Endothelial cell of umbilical vein (primary cell): Measurements from ENCODE around the gene PAK5. TPM values are rescaled to one million over a fixed set of nuclear protein-coding genes. Genes with fewer than 3 reads are reported as not detected.

Experiments used
- BruUV-seq: library from RNA; stranded (reverse); fragments of 400-500 nt; replicated peaks from 2 replicates; lab custom pipeline; 2021; lab: Mats Ljungman, UMichigan
- CTCF ChIA-PET: fragments of 300-600, 350-600 bp; sonication (Branson Sonifier 250); formaldehyde crosslinking; loops from one replicate; lab custom pipeline; 2021; ENCODE audit warnings: antibody characterized with exemption, inconsistent platforms; lab: Charles Lee
- POLR2A ChIA-PET: fragments of 300-600, 350-600 bp; sonication (Branson Sonifier 250); formaldehyde crosslinking; loops from one replicate; lab custom pipeline; 2021; ENCODE audit warnings: antibody characterized with exemption, inconsistent platforms; lab: Charles Lee
- DNase-seq: peaks from one replicate; pipeline ENCODE4 v3.0.0-alpha.2; 2011; ENCODE audit warnings: low read depth, low spot score
- FAIRE-seq: peaks from 2 replicates; lab custom pipeline; 2011; peaks lifted over from hg19 to GRCh38; lab: Jason Lieb, UNC
- H2AFZ ChIP-seq: 2 replicates; pipeline ENCODE4 v1.6.0; 2012; ENCODE audit warnings: low read depth, low read length, control low read depth, inconsistent platforms
- H3K27ac ChIP-seq: 2 replicates; pipeline ENCODE4 v1.5.1; 2011; ENCODE audit warnings: low read depth, mild to moderate bottlenecking, control low read depth, low read length, moderate library complexity; ENCODE audit not compliant: insufficient read depth
- H3K27me3 ChIP-seq, 2 experiments: 2 replicates each; pipeline versions ENCODE4 v1.6.0 to v1.6.1; 2011; ENCODE audit warnings: low read length in 2 of 2, mixed read lengths in 1 of 2; ENCODE audit not compliant: control insufficient read depth in 2 of 2, insufficient read depth in 2 of 2
- H3K36me3 ChIP-seq, 2 experiments: 2 replicates in 1 of 2; 3 replicates in 1 of 2; pipeline ENCODE4 v1.5.1; 2011; ENCODE audit warnings: low read length in 2 of 2, mild to moderate bottlenecking in 1 of 2, moderate library complexity in 1 of 2; ENCODE audit not compliant: control insufficient read depth in 2 of 2, insufficient read depth in 2 of 2; ENCODE audit errors: extremely low read depth in 1 of 2
- H3K4me1 ChIP-seq: 3 replicates; pipeline ENCODE4 v1.5.1; 2011; ENCODE audit warnings: mild to moderate bottlenecking, low read length; ENCODE audit not compliant: control insufficient read depth, insufficient read depth; ENCODE audit errors: extremely low read depth
- H3K4me2 ChIP-seq: 2 replicates; pipeline ENCODE4 v1.6.1; 2011; ENCODE audit warnings: low read length, control low read depth, mixed read lengths; ENCODE audit not compliant: insufficient read depth
- H3K4me3 ChIP-seq, 3 experiments: fragments of 200-600 bp in 1 of 3; sonication (generic), shearing (Covaris generic) in 1 of 3; replicated peaks in 1 of 3; 2 replicates each; pipeline ENCODE4 v1.5.1; 2011 to 2016; ENCODE audit warnings: control low read depth in 3 of 3, low read length in 3 of 3, mild to moderate bottlenecking in 2 of 3, inconsistent platforms in 1 of 3, low read depth in 1 of 3, moderate library complexity in 1 of 3; ENCODE audit not compliant: insufficient read depth in 1 of 3
- H3K79me2 ChIP-seq: 2 replicates; pipeline ENCODE4 v1.6.0; 2012; ENCODE audit warnings: low read length, inconsistent platforms; ENCODE audit not compliant: control insufficient read depth, insufficient read depth
- H3K9ac ChIP-seq: replicated peaks from 2 replicates; pipeline ENCODE3; 2011; ENCODE audit warnings: low read length, control low read depth; ENCODE audit not compliant: insufficient read depth; ENCODE audit errors: extremely low read depth
- H3K9me1 ChIP-seq: replicated peaks from 3 replicates; pipeline ENCODE4 v1.6.0; 2011; ENCODE audit warnings: mild to moderate bottlenecking, low read length; ENCODE audit not compliant: control insufficient read depth, insufficient read depth; ENCODE audit errors: extremely low read depth
- H3K9me3 ChIP-seq: replicated peaks from 2 replicates; pipeline ENCODE4 v1.5.1; 2012; ENCODE audit warnings: low read length, inconsistent platforms; ENCODE audit not compliant: control insufficient read depth, insufficient read depth
- H4K20me1 ChIP-seq: replicated peaks from 2 replicates; pipeline ENCODE3; 2011; ENCODE audit warnings: mild to moderate bottlenecking, low read length; ENCODE audit not compliant: control insufficient read depth, insufficient read depth; ENCODE audit errors: extremely low read depth
- EZH2 ChIP-seq: IDR thresholded peaks from 2 replicates; pipeline ENCODE4 v1.6.1; 2012; ENCODE audit warnings: borderline replicate concordance, low read depth, mild to moderate bottlenecking, moderate library complexity, low read length, inconsistent platforms; ENCODE audit not compliant: severe bottlenecking
- FOS ChIP-seq: IDR thresholded peaks from 2 replicates; pipeline ENCODE4 v1.6.1; 2011; ENCODE audit warnings: mild to moderate bottlenecking, low read length, moderate library complexity, borderline replicate concordance; ENCODE audit not compliant: insufficient read depth
- GATA2 ChIP-seq: IDR thresholded peaks from 2 replicates; pipeline ENCODE4 v1.7.0; 2011; ENCODE audit warnings: low read depth, mild to moderate bottlenecking, moderate library complexity, mixed read lengths, low read length; ENCODE audit not compliant: insufficient read length, insufficient read depth
- JUN ChIP-seq: IDR thresholded peaks from 2 replicates; pipeline ENCODE4 v1.6.1; 2011; ENCODE audit warnings: borderline replicate concordance, low read depth; ENCODE audit not compliant: insufficient read length, insufficient read depth
- MYC ChIP-seq: IDR thresholded peaks from one replicate; pipeline ENCODE4 v1.6.1; 2011; ENCODE audit warnings: mild to moderate bottlenecking, low read depth, low read length
- POLR2A ChIP-seq: IDR thresholded peaks from 2 replicates; pipeline ENCODE4 v1.6.1; 2012; ENCODE audit warnings: low read depth, mild to moderate bottlenecking, control low read depth, low read length
- POLR2AphosphoS5 ChIP-seq: IDR thresholded peaks from 2 replicates; pipeline ENCODE4 v1.6.1; 2012; ENCODE audit warnings: low read depth, mild to moderate bottlenecking, control low read depth, low read length, moderate library complexity; ENCODE audit not compliant: insufficient read depth
- dilution Hi-C: fragments of 300-500 bp; cut with MboI; formaldehyde crosslinking; loops from one replicate; pipeline ENCODE4 v1.15.0; 2019; ENCODE audit warnings: low sequenced_read_pairs; ENCODE audit not compliant: extremely low pct_ligation_motif_present
- intact Hi-C: fragments of 100-400 bp; cut with micrococcal nuclease; formaldehyde crosslinking; loops from one replicate; pipeline ENCODE4 v1.10.0; 2022
- polyA plus RNA-seq, 4 experiments: library from polyadenylated mRNA; depleted of rRNA in 3 of 4; stranded (reverse) in 3 of 4; unstranded in 1 of 4; fragments of >200 nt; gene quantifications; 2 replicates each; pipeline versions ENCODE4 v1.2.1 to v1.2.3, GENCODE V29; 2011 to 2012; ENCODE audit warnings: missing spikeins in 1 of 4
- total RNA-seq: library from RNA; stranded (reverse); gene quantifications from 2 replicates; pipeline ENCODE4 v1.2.3, GENCODE V29; 2021
- TF ChIP-seq, protein P1 (sequence below), 2 donors: IDR thresholded peaks; 1 replicate in 1 of 2; 2 replicates in 1 of 2; pipeline ENCODE4 v1.5.1; 2011; ENCODE audit warnings: low read length in 2 of 2, mild to moderate bottlenecking in 2 of 2, moderate library complexity in 2 of 2, control low read depth in 1 of 2, inconsistent platforms in 1 of 2, low read depth in 1 of 2; ENCODE audit not compliant: insufficient read depth in 1 of 2; ENCODE audit errors: extremely low read depth in 1 of 2
- TF ChIP-seq, protein P2 (sequence below): IDR thresholded peaks from 2 replicates; pipeline ENCODE4 v1.6.1; 2011; ENCODE audit not compliant: insufficient read depth, insufficient read length

PAK5 gene
- total and polyA plus RNA-seq, 2 donors (not counting 3 experiments of a cell fraction or from before 2014, with no cell fraction given): not detected

DNA sequence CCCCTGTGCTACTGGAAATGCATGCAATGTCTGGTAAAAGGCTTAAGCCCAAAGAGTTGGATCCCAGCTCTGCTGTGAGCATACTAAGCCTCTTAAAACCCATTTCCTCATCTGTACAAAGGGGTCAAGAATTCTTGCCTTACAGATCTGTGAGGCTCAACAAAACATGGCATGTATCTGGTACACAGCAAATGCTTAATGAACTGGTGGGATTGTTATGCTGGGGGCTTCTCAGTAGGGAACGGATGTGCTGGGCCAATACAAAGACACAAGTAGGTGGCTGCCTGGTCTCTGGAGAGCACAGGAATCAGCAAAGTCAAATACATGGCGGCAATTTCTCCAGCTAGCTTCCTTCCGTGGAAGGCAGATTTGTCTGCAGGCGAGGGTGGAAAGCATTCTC lies 262.2 kb downstream of the PAK5 start:
- peaks cover 6 to 10% of the 10 kb centered on the region in 2 experiments for H3K27me3 ChIP-seq
- H3K79me2 ChIP-seq: no peaks in the 10 kb centered on the region
- intact Hi-C loops (no loop called here), dilution Hi-C loops (no loop called here)
- POLR2A ChIA-PET: no interaction called here
- no TSS peak for BruUV-seq
- H3K9me1 ChIP-seq: no peaks in the 10 kb centered on the region
- no peaks in the 10 kb centered on the region for H4K20me1 ChIP-seq
- TF ChIP-seq, protein P1, sequence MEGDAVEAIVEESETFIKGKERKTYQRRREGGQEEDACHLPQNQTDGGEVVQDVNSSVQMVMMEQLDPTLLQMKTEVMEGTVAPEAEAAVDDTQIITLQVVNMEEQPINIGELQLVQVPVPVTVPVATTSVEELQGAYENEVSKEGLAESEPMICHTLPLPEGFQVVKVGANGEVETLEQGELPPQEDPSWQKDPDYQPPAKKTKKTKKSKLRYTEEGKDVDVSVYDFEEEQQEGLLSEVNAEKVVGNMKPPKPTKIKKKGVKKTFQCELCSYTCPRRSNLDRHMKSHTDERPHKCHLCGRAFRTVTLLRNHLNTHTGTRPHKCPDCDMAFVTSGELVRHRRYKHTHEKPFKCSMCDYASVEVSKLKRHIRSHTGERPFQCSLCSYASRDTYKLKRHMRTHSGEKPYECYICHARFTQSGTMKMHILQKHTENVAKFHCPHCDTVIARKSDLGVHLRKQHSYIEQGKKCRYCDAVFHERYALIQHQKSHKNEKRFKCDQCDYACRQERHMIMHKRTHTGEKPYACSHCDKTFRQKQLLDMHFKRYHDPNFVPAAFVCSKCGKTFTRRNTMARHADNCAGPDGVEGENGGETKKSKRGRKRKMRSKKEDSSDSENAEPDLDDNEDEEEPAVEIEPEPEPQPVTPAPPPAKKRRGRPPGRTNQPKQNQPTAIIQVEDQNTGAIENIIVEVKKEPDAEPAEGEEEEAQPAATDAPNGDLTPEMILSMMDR (IDR thresholded peaks at IDR 0.05; ENCODE audit: extremely low read depth in 1 of 2, insufficient read depth in 1 of 2, low read depth in 1 of 2, low read length in 2 of 2): no peak
- no peak overlapping the region for H3K27ac ChIP-seq
- DNase-seq (no peak), FAIRE-seq (no peak)
- H2AFZ ChIP-seq: no peak overlapping the region
- H3K4me2 ChIP-seq: no peak overlapping the region
- no peaks in the 10 kb centered on the region for H3K4me1 ChIP-seq
- no peaks in the 10 kb centered on the region for H3K9me3 ChIP-seq
- no peaks in the 10 kb centered on the region for H3K36me3 ChIP-seq
- CTCF ChIA-PET: interaction anchor here (0.9 kb wide), 1 partner anchor 168 kb away, joined by 3 read pairs; no protein-coding TSS in a partner anchor
- H3K4me3 ChIP-seq: no peak overlapping the region
- no peak overlapping the region for H3K9ac ChIP-seq

DNA sequence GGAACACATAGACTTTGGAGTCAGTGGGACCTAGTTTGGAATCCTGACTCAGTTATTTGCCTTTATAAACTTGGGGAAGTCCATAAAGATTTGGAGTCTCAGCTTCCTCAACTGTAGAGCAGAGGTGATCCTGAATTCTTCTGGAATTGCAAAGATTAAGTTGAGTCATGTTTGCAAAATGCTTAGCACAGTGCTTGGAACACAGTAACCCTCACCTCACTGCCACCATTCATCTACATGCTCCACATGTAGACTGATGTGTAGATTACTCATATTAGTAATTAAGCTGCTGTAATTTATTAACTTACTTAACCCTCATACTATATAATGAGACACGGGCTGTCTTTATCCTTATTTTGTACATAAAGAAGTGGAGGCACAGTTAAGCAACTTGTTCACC lies 263.0 kb downstream of the PAK5 start:
- Histone ChIP-seq H3K36me3 (no peaks in the 10 kb centered on the region), H3K4me3 (no peak overlapping the region), H4K20me1 (no peaks in the 10 kb centered on the region), H3K27ac (no peak overlapping the region), H2AFZ (no peak overlapping the region), H3K4me1 (no peaks in the 10 kb centered on the region), H3K4me2 (no peak overlapping the region), H3K79me2 (no peaks in the 10 kb centered on the region), H3K27me3 (peaks cover 6 to 10% of the 10 kb centered on the region in 2 experiments), H3K9me3 (no peaks in the 10 kb centered on the region), H3K9me1 (no peaks in the 10 kb centered on the region), H3K9ac (no peak overlapping the region)
- BruUV-seq: no TSS peak
- POLR2A ChIA-PET: no interaction called here
- DNase-seq: no peak
- FAIRE-seq: no peak
- dilution Hi-C loops (no loop called here), intact Hi-C loops (no loop called here)
- CTCF ChIA-PET: no interaction called here
- TF ChIP-seq, protein P2, sequence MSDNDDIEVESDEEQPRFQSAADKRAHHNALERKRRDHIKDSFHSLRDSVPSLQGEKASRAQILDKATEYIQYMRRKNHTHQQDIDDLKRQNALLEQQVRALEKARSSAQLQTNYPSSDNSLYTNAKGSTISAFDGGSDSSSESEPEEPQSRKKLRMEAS: no peak
- TF ChIP-seq MYC: no peak
- no peak for TF ChIP-seq EZH2
- TF ChIP-seq, protein P1 (IDR thresholded peaks at IDR 0.05; ENCODE audit: extremely low read depth in 1 of 2, insufficient read depth in 1 of 2, low read depth in 1 of 2, low read length in 2 of 2): no peak
- no peak for TF ChIP-seq POLR2AphosphoS5
- no peak for TF ChIP-seq JUN
- TF ChIP-seq GATA2: no peak
- no peak for TF ChIP-seq FOS
- TF ChIP-seq POLR2A: no peak
